PC-3 (cell line): ENCODE measurements around the gene SCAMP3. TPM values are rescaled to one million over a fixed set of nuclear protein-coding genes. Genes with fewer than 3 reads are reported as not detected.

Source experiments
- ATAC-seq: fragments of 200-7000 bp; cut with Tn5 transposase; 2 replicates; pipeline ENCODE4 v1.9.1; 2020; ENCODE audit warnings: mild to moderate bottlenecking, moderate library complexity
- BruUV-seq: library from RNA; stranded (reverse); fragments of 400-500 nt; replicated peaks from 2 replicates; lab custom pipeline; 2021; lab: Mats Ljungman, UMichigan
- CTCF ChIA-PET: fragments of 300-600 bp; sonication (Branson Sonifier 250); formaldehyde crosslinking; loops from one replicate; lab custom pipeline; 2022; ENCODE audit warnings: antibody characterized with exemption; lab: Charles Lee
- POLR2A ChIA-PET: fragments of 300-600 bp; sonication (Branson Sonifier 250); formaldehyde crosslinking; loops from one replicate; lab custom pipeline; 2022; ENCODE audit warnings: antibody characterized with exemption; ENCODE audit not compliant: unreplicated experiment; lab: Charles Lee
- DNase-seq: peaks from one replicate; pipeline ENCODE4 v3.0.0-alpha.2; 2015
- H2AFZ ChIP-seq: fragments of 300-600 bp; sonication (generic); 2 replicates; pipeline ENCODE4 v1.6.0; 2016; ENCODE audit warnings: antibody characterized with exemption, low read length
- H3F3A ChIP-seq: fragments of 300-600 bp; sonication (generic); one replicate; pipeline ENCODE4 v1.6.0; 2017; ENCODE audit warnings: antibody characterized with exemption, low read length, control low read depth, mild to moderate bottlenecking; ENCODE audit not compliant: unreplicated experiment
- H3K27ac ChIP-seq: fragments of 300-600 bp; sonication (generic); 2 replicates; pipeline ENCODE4 v1.5.1; 2016; ENCODE audit warnings: mild to moderate bottlenecking, low read length
- H3K27me3 ChIP-seq: fragments of 300-600 bp; sonication (generic); 2 replicates; pipeline ENCODE4 v1.6.1; 2016; ENCODE audit warnings: low read length, mixed read lengths
- H3K36me3 ChIP-seq: fragments of 300-600 bp; sonication (generic); 2 replicates; pipeline ENCODE4 v1.6.1; 2016; ENCODE audit warnings: low read depth, mixed run types, low read length, mixed read lengths
- H3K4me1 ChIP-seq: fragments of 300-600 bp; sonication (generic); 2 replicates; pipeline ENCODE4 v1.5.1; 2016; ENCODE audit warnings: low read length; ENCODE audit not compliant: insufficient read depth
- H3K4me2 ChIP-seq: fragments of 300-600 bp; sonication (generic); 2 replicates; pipeline ENCODE4 v1.6.0; 2016; ENCODE audit warnings: low read length
- H3K4me3 ChIP-seq: fragments of 300-600 bp; sonication (generic); 2 replicates; pipeline ENCODE4 v1.5.1; 2016; ENCODE audit warnings: mild to moderate bottlenecking, low read length, mixed read lengths
- H3K79me2 ChIP-seq: fragments of 300-600 bp; sonication (generic); 2 replicates; pipeline ENCODE4 v1.6.1; 2017; ENCODE audit warnings: low read length, mixed read lengths
- H3K9ac ChIP-seq: fragments of 300-600 bp; sonication (generic); 2 replicates; pipeline ENCODE4 v1.6.0; 2016; ENCODE audit warnings: mild to moderate bottlenecking, low read length
- H3K9me2 ChIP-seq: fragments of 300-600 bp; sonication (generic); replicated peaks from 2 replicates; pipeline ENCODE4 v1.6.1; 2016; ENCODE audit warnings: mixed run types, low read length, mixed read lengths
- H3K9me3 ChIP-seq: fragments of 300-600 bp; sonication (generic); 2 replicates; pipeline ENCODE4 v1.6.1; 2016; ENCODE audit warnings: low read length, mixed read lengths
- H4K20me1 ChIP-seq: fragments of 300-600 bp; sonication (generic); 2 replicates; pipeline ENCODE4 v1.6.1; 2016; ENCODE audit warnings: low read length, mixed read lengths
- EZH2 ChIP-seq: fragments of 300-600 bp; sonication (generic); IDR thresholded peaks from one replicate; pipeline ENCODE4 v1.6.1; 2017; ENCODE audit warnings: antibody characterized with exemption, mild to moderate bottlenecking, low read length; ENCODE audit not compliant: unreplicated experiment
- EZH2phosphoT487 ChIP-seq: fragments of 300-600 bp; sonication (generic); IDR thresholded peaks from 2 replicates; pipeline ENCODE4 v1.6.1; 2018; ENCODE audit warnings: mild to moderate bottlenecking, antibody characterized with exemption, low read length, borderline replicate concordance
- intact Hi-C: fragments of 100-400 bp; cut with micrococcal nuclease; formaldehyde crosslinking; loops from 2 replicates; pipeline ENCODE4 v1.9.0; 2023
- total RNA-seq: library from RNA; depleted of rRNA; stranded (reverse); fragments of >200 nt; gene quantifications from 2 replicates; pipeline ENCODE4 v1.2.3, GENCODE V29; 2014
- TF ChIP-seq, protein P1 (sequence below): fragments of 300-600 bp; sonication (generic); conservative IDR thresholded peaks from 2 replicates; pipeline ENCODE4 v1.5.1; 2017; ENCODE audit warnings: antibody characterized with exemption, low read depth, mild to moderate bottlenecking, low read length

The SCAMP3 gene
- total RNA-seq, 1 experiment from 2014 or later, result 219 TPM

DNA sequence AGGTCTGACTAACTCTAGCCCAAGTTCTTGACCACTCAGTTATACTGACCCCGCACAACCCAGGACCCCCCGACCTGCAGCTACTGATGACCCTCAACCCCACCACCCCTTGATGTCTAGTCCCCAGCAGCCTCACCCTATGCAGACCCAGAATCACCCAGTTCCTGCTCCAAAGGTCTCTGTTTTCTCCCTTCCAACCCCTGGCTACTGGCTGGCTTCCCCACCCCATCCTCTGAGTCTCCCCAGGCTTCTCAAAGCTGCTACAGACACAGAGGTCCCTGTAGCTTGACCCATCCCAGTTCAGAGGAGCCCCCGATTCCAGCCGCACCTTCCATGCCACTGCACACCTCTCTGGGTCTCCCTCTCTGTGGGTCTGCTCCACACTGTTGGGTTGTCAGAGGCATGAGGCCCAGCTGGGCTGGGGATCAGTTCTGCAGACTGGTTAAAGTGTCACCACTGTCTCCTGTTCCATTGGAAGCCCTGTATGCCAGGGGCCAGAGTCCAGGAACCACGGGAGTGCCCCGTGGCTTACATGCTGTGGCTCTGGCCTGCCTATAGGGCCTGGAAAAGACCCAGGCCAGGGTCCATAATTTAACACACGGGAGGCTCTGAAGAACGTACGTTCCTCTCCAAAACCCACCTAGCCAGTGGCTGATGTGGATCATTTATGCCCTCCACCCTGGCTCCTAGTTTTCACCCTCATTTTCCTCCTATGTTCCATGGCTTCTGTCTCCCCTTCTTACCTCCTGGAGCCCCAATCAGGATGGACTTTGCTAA, 38.6 kb upstream of the SCAMP3 start:
- Histone ChIP-seq H3K4me3 (no peak overlapping the region), H3K36me3 (no peaks in the 10 kb centered on the region), H3K27me3 (no peaks in the 10 kb centered on the region), H3K4me2 (no peak overlapping the region), H3K9me2 (no peaks in the 10 kb centered on the region), H4K20me1 (no peaks in the 10 kb centered on the region), H2AFZ (no peak overlapping the region), H3K27ac (no peak overlapping the region), H3K9me3 (no peaks in the 10 kb centered on the region), H3F3A (no peaks in the 10 kb centered on the region), H3K79me2 (no peaks in the 10 kb centered on the region), H3K9ac (no peak overlapping the region), H3K4me1 (peaks cover under 1% of the 10 kb centered on the region; the same call in 1 of the 2 replicates)
- POLR2A ChIA-PET, result no interaction called here
- no TSS peak for BruUV-seq
- TF ChIP-seq EZH2phosphoT487, result no peak
- TF ChIP-seq, protein P1, sequence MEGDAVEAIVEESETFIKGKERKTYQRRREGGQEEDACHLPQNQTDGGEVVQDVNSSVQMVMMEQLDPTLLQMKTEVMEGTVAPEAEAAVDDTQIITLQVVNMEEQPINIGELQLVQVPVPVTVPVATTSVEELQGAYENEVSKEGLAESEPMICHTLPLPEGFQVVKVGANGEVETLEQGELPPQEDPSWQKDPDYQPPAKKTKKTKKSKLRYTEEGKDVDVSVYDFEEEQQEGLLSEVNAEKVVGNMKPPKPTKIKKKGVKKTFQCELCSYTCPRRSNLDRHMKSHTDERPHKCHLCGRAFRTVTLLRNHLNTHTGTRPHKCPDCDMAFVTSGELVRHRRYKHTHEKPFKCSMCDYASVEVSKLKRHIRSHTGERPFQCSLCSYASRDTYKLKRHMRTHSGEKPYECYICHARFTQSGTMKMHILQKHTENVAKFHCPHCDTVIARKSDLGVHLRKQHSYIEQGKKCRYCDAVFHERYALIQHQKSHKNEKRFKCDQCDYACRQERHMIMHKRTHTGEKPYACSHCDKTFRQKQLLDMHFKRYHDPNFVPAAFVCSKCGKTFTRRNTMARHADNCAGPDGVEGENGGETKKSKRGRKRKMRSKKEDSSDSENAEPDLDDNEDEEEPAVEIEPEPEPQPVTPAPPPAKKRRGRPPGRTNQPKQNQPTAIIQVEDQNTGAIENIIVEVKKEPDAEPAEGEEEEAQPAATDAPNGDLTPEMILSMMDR, result no peak
- TF ChIP-seq EZH2, result no peak
- intact Hi-C loops, result no loop called here
- ATAC-seq (no peak), DNase-seq (no peak)
- CTCF ChIA-PET, result interaction anchor here (0.6 kb wide), 1 partner anchor 177 kb away, joined by 3 read pairs; no protein-coding TSS in a partner anchor

DNA sequence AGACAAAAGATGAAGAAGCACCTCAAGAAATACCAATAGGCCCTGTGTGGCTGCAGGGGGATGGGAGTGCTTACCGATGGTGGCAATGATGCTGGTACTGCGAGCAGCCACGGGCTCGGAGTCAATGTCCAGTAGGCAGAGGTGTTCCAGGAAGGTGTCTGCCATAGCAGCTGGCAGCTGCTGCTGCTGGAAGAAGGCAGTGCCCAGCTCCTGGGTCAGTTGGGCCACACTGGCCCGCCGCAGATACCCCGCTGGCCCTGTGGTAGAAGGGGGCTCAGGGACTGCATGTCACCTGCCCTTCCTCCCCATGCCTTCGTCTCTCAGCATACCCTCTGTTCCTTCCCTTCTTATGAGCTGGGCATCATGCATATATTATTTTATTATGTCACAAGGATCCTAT, 37.9 kb upstream of the SCAMP3 start:
- CTCF ChIA-PET, result interaction anchor here (0.5 to 0.6 kb wide), 2 partner anchors 56 to 177 kb away, joined by 3 read pairs; no protein-coding TSS in a partner anchor
- BruUV-seq, result no TSS peak
- Histone ChIP-seq H3K4me1 (no peaks in the 10 kb centered on the region), H3K9me2 (no peaks in the 10 kb centered on the region), H3K9ac (no peak overlapping the region), H4K20me1 (no peaks in the 10 kb centered on the region), H2AFZ (no peak overlapping the region), H3F3A (no peaks in the 10 kb centered on the region), H3K36me3 (no peaks in the 10 kb centered on the region), H3K9me3 (no peaks in the 10 kb centered on the region), H3K27me3 (no peaks in the 10 kb centered on the region), H3K4me2 (no peak overlapping the region), H3K4me3 (no peak overlapping the region), H3K27ac (no peak overlapping the region), H3K79me2 (no peaks in the 10 kb centered on the region)
- no peak for ATAC-seq
- no peak for DNase-seq
- intact Hi-C loops, result no loop called here
- POLR2A ChIA-PET, result no interaction called here
- TF ChIP-seq, protein P1, result no peak
- TF ChIP-seq EZH2phosphoT487, result no peak
- TF ChIP-seq EZH2, result no peak

DNA sequence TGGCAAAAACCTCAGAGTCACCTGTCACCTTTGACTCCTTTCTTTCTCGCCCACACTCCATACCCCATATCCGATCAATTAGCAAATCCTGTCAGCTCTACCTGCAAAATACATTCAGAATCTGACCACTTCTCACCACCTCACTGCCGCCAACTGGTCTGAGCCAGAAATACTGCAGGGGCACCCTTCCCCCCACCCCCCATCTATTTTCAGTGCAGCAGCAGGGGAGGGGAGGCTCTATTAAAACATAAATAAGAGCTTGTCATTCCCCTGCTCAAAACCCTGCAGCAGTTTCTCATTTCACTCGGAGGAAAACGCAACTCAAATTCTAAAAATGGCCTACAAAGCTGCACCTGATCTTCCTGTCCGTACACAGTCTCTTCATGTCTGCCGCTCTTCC, 35.2 kb upstream of the SCAMP3 start:
- Histone ChIP-seq H3K79me2 (no peaks in the 10 kb centered on the region), H2AFZ (no peak overlapping the region), H3K9ac (no peak overlapping the region), H3K27me3 (no peaks in the 10 kb centered on the region), H3K36me3 (no peaks in the 10 kb centered on the region), H3K9me3 (no peaks in the 10 kb centered on the region), H3K4me3 (no peak overlapping the region), H3K27ac (no peak overlapping the region), H3F3A (no peaks in the 10 kb centered on the region), H3K4me1 (no peaks in the 10 kb centered on the region), H3K9me2 (no peaks in the 10 kb centered on the region), H4K20me1 (no peaks in the 10 kb centered on the region), H3K4me2 (no peak overlapping the region)
- CTCF ChIA-PET, result no interaction called here
- ATAC-seq (no peak), DNase-seq (no peak)
- POLR2A ChIA-PET, result no interaction called here
- intact Hi-C loops, result no loop called here
- TF ChIP-seq EZH2phosphoT487, result no peak
- TF ChIP-seq, protein P1, result no peak
- TF ChIP-seq EZH2, result no peak
- BruUV-seq, result no TSS peak
